OCI-M2 (cell line): Measurements from ENCODE around the gene SLC13A5.

Source experiments
- DNase-seq: peaks from one replicate; lab custom pipeline; 2025; ENCODE audit not compliant: unreplicated experiment; lab: John Stamatoyannopoulos, UW

Gene SLC13A5

DNA sequence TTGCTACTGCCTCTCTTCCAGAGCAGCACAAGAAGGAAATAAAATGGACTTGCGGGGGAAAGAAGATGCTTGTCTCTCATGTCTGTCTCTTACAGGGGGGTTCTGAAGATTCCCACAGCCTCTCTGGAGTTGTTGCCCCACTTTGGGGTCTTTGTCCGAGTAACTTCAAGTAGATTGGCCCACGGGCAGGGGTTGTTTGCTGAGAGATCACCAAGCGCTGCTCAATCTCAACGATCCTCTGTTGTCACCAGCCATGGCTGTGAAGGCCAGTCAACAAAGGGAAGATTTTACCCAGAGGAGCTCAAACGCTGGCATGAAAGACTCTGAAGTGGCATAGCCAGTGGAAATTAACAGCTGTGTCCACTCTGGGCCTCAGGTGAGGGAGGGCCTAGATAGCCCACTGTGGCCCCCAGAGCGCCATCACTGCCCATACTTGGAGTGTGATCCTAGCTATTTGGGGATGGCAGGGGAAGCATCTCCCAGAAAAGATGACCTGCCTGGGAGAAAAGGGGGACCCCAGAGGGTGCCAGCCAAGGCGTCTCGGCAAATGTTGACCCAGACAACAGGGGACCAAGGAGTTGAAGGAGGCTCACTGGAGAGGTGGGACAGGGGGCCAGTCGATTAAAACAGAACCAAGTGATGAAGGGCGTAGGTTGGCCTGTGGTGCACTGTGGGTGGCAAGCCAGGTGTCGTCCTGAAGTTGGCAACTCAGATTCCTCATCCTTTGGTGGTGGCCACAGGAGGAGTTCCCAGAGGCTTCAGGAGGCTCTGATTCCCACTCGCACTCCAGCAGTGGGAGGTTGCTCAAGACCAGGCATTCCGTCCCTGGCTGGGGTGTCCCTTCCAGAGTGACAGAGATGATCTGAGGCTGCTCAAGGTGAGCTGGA lies 28.0 kb downstream of the SLC13A5 start:
- no peak for DNase-seq

DNA sequence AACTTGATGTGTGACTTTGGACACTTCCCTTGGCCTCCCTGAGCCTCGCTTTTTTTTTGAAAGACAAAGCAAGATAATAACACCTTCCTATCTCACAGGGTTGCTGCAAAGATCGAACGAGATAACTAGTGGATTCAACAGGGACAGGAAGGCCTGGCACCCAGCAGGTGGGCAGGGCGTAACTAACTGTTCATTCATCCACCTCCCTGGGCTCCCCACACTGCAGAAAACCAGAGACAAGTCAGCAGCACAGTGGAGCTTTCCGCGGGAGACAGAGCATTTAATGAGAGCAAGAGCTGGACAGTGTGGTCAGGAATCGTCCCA lies 28.7 kb downstream of the SLC13A5 start:
- no peak for DNase-seq

DNA sequence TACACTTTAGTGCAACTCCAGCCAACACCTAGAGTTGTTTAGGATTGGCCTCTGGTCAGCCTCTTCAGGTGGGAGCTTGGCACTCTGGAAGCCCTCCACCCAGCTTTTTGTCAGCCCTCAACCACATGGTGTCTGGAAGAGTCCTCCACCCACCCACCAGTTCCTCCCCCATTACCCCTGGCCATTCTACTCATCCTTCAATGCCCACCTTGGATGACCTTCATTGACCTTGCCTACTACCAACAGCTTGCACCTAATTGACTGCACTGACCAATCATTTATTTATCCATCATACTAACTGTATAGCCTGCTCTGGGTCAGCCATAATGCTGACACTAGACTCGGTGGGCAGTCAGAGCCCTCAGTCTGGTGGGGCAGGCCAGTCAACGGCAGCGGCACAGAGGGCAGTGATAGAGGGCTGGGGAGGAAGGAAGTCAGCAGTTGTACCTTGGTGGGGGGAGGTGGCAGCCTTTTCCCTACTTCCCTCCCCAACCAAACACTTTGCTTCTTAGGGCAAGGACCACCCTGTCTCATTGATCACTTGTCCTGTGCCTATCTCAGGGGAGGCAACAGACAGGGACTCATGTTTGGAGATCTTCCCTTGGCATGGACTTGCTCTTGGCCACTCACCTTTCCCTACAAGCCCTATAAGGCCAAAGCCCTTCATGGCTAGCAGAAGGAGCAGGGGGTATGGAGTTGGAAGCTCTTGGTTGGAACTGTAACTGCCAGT lies 29.3 kb downstream of the SLC13A5 start:
- DNase-seq = no peak

DNA sequence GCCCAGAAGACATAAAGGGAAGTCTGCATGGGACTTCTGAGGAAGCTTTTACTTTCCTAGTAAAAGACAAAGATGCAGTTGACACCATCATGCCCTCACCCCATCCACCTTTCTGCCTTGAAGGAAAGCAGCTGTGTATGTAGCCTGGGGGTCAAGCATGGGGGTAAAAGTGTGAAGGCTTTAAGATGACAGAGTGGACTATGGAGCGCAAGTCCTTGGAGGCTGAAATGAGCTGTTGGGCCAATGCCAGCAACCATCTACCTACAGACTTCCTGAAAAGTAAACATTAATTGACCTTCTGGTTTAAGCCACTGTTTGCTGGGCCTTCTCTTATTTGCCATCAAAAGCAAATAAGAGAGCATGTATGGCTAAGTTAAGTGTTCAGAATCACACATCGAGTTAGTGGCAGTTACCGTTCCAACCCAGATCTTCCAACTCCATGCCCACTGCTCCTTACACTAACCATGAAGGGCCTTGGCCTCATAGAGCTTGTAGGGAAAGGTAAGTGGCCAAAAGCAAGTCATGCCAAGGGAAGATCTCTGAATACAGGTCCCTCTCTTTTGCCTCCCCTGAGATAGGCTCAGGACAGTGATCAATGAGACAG lies 30.0 kb downstream of the SLC13A5 start:
- DNase-seq = no peak

DNA sequence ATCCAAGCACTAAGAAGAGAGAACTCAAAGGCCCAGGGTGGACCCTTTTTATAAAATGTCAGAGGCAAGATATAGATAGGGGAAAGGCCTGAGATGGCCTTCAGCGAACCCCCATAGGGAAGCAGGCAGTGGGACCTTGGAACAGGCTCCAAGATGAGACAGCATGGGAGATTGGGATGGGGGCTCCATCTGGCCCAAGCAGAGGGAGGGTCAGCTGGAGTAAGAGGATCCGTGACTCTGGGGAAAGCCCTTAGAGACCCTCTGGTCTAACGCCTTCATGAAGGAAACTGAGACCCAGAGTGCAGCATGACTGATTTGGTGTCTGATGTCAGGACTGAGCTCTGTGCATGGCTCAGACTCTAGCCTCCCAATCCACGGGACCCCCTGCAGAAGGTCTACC lies 30.8 kb downstream of the SLC13A5 start:
- DNase-seq = no peak

DNA sequence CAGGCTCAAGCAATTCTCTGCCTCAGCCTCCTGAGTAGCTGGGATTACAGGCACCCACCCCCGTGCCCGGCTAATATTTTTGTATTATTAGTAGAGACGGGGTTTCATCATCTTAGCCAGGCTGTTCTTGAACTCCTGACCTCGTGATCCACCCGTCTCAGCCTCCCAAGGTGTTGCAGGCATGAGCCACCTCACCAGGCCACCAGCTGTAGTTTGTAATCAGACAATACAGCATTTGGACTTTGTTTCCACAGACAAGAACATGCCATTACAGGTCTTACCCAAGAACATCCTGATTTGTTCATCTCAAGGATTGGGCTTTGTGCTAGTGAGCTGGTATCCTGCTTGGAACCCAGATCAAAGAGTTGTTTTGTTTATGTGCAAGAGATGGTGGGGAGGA lies 31.5 kb downstream of the SLC13A5 start:
- no peak for DNase-seq

DNA sequence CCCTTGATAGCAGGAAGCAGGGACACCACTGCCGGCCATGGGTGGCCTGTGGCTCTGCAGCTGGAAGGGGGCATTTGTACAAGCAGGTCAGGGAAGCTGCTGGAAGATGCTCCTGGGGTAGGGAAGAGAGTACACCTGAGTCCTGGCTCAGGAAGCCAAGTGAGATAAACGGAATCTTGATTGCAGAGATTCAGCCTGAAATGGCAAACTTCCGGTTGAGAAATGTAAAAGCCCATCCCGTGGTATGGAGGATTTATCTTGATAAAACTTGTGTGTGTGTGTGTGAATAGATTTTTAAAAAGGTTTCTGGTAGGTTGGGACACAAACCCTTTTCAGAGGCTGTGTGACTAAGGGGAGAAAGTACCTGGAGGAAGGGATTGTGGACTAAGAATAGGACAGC lies 32.0 kb downstream of the SLC13A5 start:
- no peak for DNase-seq

DNA sequence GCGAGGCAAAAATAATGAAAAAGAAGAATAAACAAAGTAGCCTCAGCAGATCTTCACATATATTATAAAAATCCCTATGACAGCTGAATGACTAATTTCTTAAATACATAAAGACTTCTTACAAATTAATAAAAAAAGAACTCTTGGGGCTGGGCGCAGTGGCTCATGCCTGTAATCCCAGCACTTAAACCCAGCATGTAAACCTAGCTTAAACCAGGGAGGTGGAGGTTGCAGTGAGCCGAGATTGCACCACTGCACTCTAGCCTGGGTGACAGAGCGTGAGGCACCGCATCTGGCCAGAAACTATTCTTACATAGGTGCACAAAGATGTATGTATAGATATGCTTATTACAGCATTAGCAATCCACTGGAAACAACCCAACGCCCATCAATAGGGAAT lies 33.9 kb downstream of the SLC13A5 start:
- DNase-seq = no peak

DNA sequence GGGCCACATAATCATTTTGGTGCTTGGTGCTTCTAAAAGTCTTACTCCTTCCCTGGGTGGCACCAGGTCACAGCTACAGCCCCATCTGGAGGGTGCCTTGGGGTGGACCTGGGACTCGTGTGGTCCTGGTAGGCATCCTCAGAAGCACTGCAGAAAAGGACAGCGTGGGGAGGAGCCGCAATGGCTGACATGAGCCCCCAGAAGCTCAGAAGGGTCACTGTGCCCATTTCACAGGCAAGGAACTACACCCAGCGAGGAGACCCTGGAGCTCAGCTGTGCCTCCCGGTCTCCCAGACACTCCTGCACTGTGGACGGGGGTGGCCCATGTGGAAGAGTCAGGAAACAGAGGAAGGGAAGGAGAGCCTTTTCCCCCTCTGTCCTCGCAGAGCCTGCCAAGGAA lies 35.2 kb downstream of the SLC13A5 start:
- no peak for DNase-seq

DNA sequence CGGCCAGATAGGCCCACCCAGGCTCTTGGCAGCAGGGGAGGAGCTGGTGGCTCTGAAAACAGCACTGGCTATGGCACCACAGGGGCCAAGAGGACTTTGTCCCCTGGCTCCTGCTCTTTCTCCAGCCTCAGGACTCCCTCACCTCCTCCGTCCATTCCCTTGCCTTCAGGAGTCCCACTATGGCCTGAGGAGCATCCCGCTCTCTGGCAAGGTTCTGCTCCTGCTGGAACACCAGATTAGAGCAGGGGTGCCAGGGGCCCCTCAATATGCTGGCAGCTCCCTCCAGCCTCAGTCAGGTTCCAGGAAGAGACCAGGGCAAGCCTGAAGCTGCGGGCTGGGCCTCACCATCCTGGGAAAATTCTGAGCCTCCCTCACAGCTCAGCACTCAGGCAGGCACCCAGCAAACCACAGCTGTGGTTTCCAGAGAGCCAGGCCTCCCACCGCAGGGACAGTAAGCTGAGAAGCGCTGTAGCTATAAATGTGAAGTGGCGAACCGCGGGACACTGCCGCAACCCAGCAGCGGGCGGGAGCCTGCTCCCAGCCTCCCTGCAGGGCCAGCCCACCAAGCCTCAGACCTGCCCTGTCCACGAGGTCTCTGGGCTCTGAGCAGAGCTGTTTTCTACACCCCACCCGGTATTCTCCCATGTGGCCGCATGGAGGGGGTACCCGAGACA lies 35.9 kb downstream of the SLC13A5 start:
- no peak for DNase-seq

DNA sequence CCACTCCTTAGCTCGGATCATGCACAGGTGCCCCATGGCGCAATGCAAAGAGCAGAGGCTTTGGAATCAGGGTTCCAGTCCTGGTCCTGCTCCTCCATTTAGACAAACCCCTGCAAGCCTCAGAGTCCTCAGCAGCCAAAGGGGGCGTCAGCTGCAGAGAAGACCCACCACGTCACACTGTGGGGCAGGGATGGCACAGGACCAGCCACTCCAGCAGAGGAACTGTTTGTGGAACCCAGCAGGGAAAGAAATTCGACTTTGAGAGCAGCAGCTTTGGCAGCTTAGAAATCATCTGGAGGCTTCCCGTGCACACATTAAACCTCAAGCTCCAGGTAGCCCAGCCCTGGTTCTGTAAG lies 36.4 kb downstream of the SLC13A5 start:
- no peak for DNase-seq

DNA sequence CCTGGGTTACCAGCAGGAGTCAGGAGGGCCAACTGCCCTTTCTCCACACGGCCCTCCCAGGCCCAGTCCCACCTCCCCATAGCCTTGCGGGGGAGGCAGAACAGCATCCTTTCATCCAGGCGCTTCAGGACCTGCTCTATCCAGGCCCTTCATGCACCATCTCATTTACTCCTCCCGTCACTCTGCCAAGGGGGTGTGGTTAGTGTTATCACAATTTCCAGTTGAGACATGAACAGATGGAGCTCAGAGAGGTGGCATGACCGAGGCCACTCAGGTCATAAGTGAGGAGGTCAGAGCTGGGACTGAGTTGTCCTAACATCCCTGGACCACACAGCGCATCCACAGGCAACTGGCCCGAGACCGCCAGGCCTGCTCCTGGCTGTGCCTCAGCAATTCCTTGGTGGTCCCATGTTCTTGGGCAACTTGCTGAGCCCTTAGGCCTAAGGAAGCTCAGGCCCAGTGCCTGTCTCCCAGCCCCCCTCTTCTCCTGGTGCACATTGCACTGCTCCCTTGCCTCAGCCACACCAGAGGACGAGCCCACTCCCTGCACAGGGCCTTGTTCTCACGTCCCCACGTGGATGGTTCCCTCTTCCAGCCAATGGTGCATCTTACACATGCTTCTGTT lies 37.9 kb downstream of the SLC13A5 start:
- DNase-seq = no peak

DNA sequence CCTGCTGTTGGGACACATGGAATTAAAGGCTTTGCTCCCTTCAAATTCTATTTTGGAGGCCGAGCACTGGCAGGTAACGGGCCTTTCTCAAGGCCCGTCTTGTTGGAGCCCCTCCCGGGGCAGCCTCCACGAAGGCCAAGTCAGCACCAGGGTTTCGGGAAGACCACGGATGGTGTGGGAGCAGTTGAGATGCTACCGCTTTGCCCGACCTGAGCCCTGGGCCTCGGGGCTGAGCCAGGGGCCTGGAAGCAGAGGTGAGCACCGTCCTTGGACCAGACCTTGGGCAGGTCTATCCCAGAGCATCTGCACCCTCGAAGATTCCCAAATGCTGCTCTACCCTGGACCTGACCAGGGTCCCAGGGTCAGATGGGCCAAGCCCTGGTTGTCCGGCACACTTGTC lies 38.6 kb downstream of the SLC13A5 start:
- no peak for DNase-seq

DNA sequence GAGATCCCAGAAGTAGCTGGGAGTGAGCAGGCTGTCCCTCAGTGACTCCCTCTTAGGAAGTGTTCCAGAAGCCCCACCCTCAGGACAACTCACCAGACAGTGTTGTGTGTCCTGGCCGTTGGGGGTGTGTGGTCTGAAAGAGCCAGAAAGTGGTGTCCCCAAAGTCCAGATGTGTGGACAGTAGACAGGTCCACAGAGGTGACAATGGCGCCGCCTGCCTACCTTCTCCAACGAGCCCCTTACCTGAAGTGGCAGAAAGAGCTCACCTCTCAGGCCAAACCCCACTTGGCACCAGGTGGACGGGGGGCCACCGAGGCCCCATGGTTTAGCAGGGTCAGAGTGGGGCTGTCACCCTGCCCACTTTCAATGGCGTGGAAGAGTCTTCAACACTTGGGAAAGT lies 41.7 kb downstream of the SLC13A5 start:
- no peak for DNase-seq

DNA sequence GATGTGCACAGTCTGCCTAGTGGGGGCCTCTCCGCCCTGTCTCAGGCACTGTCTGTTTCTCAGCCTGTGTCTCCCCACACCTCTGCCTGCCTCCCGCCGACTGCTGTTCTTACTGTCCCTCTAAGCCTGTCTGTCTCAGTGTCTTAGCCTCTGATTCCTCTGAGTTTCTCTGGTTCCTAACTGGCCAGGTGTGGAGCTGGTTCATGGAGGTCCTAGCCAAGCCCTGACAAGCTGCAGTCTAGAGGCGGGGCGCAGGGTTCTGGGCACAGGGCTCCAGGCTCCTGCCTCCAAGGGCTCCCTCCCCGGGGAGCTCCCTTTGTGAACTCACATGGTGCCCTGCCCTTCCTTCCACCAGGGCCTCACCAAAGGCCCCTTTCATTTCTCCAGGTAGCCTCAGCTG lies 42.2 kb downstream of the SLC13A5 start:
- DNase-seq = no peak

DNA sequence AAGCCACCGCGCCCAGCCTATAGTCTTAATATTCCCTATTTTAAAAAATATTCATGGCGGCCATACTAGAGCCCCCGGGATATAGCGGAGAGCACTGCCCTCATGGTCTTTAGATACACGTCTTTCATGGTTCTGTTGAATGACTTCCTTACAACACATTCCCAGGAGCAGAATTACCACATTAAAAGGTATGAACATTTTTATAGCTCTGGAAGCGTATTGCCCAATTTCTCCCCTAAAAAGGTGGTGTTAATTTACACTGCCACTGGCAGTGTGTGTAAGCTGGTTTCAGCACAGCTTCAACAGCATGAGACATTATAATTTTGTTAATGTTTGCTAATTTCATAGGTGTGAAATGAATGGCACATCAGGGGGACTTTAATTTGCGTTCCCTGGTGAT lies 42.6 kb downstream of the SLC13A5 start:
- DNase-seq = no peak

DNA sequence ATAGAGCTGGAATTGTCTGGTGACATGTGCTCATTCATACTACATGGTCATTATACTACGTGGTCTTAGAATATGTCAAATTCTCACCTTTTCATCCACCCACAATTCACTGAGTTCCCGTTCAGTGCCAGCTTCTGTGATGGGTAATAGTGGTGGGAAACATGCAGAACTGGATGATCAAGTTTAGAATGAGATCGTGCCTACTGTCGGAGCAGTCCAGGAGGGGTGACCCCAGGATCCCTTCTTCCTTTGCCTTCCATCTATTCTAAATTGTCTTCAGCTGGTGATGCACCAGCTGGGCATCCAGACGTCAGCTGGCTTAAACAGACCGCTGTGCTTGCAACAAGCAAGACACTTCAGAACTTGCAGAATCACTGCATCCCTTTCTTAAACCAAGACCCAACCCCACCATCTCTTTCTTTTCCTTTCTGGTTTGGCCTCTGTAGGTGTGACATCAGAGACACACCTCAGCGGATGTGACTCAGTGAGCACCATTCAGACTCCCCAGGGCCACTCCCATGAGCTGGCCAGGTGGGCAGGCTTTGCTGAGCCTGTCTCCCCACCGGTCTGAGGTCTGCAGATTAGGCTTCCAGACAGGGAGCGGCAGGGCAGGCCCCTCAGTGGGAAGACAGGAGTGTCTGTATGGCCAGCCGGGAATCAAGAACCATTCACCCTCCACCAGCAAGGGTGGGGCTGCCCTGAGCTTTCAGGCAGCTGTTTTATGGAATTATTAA lies 43.5 kb downstream of the SLC13A5 start:
- DNase-seq = no peak

DNA sequence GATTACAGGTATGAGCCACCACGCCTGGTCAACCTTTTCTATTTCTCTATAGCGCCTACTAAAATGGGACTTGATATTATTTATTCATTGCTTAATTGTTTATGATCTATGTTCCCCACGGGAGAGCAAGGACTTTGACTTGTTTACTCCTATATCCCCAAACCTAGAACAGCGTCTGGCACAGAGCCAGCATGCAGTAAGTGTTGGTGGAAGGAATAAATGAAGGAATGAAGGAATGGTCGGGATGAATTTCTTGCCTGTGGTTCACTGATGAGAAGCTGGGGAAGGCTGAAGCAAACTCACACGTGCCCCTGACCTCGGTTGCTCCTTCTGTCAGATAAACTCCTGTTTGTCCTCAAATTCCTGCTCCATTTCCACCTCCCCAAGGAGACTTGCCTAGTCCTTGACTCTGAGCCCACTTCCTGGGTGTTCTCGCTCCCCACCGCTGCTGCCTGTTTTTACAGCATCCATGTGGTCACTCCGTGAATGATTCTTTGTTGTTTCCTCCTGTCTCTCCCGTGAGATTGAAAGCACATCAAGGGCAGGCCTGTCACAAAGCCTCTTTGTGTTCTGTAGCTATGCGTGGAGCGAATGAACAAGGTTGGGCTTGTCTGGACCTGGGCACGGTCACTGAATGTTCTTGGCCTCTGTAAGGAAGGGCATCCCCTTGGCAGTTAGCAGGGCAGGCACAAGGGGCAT lies 44.3 kb downstream of the SLC13A5 start:
- DNase-seq = no peak

DNA sequence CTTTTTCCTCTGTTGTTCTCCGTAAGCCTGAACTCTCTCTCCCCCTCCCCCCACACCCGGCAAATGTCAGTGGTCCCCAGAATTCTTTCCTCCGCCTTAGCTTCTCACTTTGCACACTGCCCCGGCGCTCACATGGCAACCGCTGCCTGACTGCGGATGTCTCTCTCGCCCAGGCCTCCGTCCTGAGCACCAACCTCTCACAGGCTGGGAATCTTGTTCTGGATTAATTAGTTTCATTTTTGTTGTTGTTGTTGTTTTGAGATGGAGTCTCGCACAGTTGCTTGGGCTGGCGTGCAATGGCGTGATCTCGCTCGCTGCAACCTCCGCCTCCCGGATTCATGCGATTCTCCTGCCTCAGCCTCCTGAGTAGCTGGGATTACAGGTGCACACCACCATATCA lies 45.0 kb downstream of the SLC13A5 start:
- DNase-seq = no peak

DNA sequence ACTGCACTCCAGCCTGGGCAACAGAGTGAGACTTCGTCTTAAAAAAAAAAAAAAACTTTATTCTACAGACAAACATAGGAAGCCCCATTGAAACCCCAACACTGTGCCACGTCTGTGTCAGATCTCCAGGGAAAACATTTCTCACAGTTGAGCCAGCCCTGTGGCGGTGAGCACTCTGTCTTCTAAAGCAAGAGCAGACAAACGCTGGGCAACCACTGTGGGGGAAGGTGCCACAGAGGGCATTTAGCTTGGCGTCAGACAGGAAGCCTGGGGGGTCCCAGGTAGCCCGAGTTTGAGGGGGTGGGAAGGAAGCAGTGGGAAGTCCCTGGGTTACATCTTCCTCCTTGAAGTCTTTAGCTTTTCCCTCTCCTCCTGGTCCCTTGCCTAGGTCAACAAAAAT lies 45.7 kb downstream of the SLC13A5 start:
- DNase-seq = no peak
